HG03558 (cell line): ENCODE results near the gene SMIM11.

ENCODE experiments used
- ATAC-seq: cut with Tn5 transposase; IDR thresholded peaks from one replicate; pipeline ENCODE4 v1.9.1; 2021; ENCODE audit warnings: moderate number of reproducible peaks; ENCODE audit not compliant: unreplicated experiment; ENCODE audit errors: extremely low read depth

The SMIM11 gene

GRCh38 chr21:34374940-34375618, at the start of gene SMIM11:
Gene SMIM11 (plus strand): TSS chr21:34375507. CDS start chr21:34379505, 3,998 bp downstream.
- ATAC-seq = peak; percentile 76

GRCh38 chr21:34330055-34330454, 45.3 kb upstream of the SMIM11 start:
- ATAC-seq = no peak

GRCh38 chr21:34331726-34332125, 43.6 kb upstream of the SMIM11 start:
- ATAC-seq = no peak

GRCh38 chr21:34332347-34332746, 43.0 kb upstream of the SMIM11 start:
- ATAC-seq = no peak

- no peak for ATAC-seq
Measured at GRCh38 chr21:34333121-34333739, 42.1 kb upstream of the SMIM11 start.

GRCh38 chr21:34335316-34335715, 40.0 kb upstream of the SMIM11 start:
- ATAC-seq = no peak

- ATAC-seq = no peak
Measured at GRCh38 chr21:34336245-34336644, 39.1 kb upstream of the SMIM11 start.

GRCh38 chr21:34336756-34337391, 38.4 kb upstream of the SMIM11 start:
- ATAC-seq = no peak

- ATAC-seq = no peak
Measured at GRCh38 chr21:34337741-34338140, 37.6 kb upstream of the SMIM11 start.

- ATAC-seq = no peak
Measured at GRCh38 chr21:34338226-34338625, 37.1 kb upstream of the SMIM11 start.

GRCh38 chr21:34340061-34340460, 35.2 kb upstream of the SMIM11 start:
- ATAC-seq = no peak

- no peak for ATAC-seq
Measured at GRCh38 chr21:34342476-34342875, 32.8 kb upstream of the SMIM11 start.

- no peak for ATAC-seq
Measured at GRCh38 chr21:34343347-34343746, 32.0 kb upstream of the SMIM11 start.

- ATAC-seq = no peak
Measured at GRCh38 chr21:34343838-34344381, 31.4 kb upstream of the SMIM11 start.

- ATAC-seq = no peak
Measured at GRCh38 chr21:34344584-34344983, 30.7 kb upstream of the SMIM11 start.

- ATAC-seq = no peak
Measured at GRCh38 chr21:34345091-34345871, 30.0 kb upstream of the SMIM11 start.

GRCh38 chr21:34345892-34346291, 29.4 kb upstream of the SMIM11 start:
- ATAC-seq = no peak

- ATAC-seq = no peak
Measured at GRCh38 chr21:34348890-34349519, 26.3 kb upstream of the SMIM11 start.

- ATAC-seq = no peak
Measured at GRCh38 chr21:34351786-34352241, 23.5 kb upstream of the SMIM11 start.

- ATAC-seq = no peak
Measured at GRCh38 chr21:34352556-34352955, 22.8 kb upstream of the SMIM11 start.
